GM12891 (cell line): Measurements from ENCODE around the gene GLIS1.

Experiments
- PAX5 ChIP-seq: IDR thresholded peaks from 2 replicates; pipeline ENCODE4 v1.6.1; 2011; ENCODE audit warnings: low read length, moderate library complexity, mild to moderate bottlenecking; ENCODE audit not compliant: insufficient read depth, severe bottlenecking
- POLR2A ChIP-seq: IDR thresholded peaks from 2 replicates; pipeline ENCODE4 v1.6.1; 2011; ENCODE audit warnings: low read depth, low read length, control low read depth
- POLR2AphosphoS5 ChIP-seq: IDR thresholded peaks from 2 replicates; pipeline ENCODE4 v1.6.1; 2011; ENCODE audit warnings: low read depth, low read length, control low read depth
- POU2F2 ChIP-seq: IDR thresholded peaks from 2 replicates; pipeline ENCODE4 v1.6.1; 2011; ENCODE audit warnings: low read depth, mild to moderate bottlenecking, control low read depth, low read length, moderate library complexity
- TAF1 ChIP-seq: IDR thresholded peaks from 2 replicates; pipeline ENCODE4 v1.6.1; 2011; ENCODE audit warnings: low read depth, low read length, control low read depth

GRCh38 chr1:53526451-53527101, 212.4 kb downstream of the GLIS1 start:
- TF ChIP-seq POLR2A = no peak
- TF ChIP-seq POLR2AphosphoS5 = no peak
- no peak for TF ChIP-seq TAF1
- no peak for TF ChIP-seq PAX5
- TF ChIP-seq POU2F2 = no peak
